Neural progenitor cell (in vitro differentiated cells): ENCODE data around the gene LTO1.

ENCODE experiments used
- EZH2 ChIP-seq: fragments of 200-600 bp; sonication (generic); IDR thresholded peaks from 2 replicates; pipeline ENCODE4 v1.6.1; 2017; ENCODE audit warnings: antibody characterized with exemption, mild to moderate bottlenecking, moderate library complexity
- EZH2phosphoT487 ChIP-seq: fragments of 200-600 bp; sonication (generic); IDR thresholded peaks from 2 replicates; pipeline ENCODE4 v1.6.1; 2017; ENCODE audit warnings: antibody characterized with exemption
- TF ChIP-seq, protein P1 (sequence below): fragments of 200-600 bp; sonication (generic); IDR thresholded peaks from 2 replicates; pipeline ENCODE4 v1.5.1; 2017; ENCODE audit warnings: antibody characterized with exemption, mild to moderate bottlenecking

- TF ChIP-seq, protein P1, sequence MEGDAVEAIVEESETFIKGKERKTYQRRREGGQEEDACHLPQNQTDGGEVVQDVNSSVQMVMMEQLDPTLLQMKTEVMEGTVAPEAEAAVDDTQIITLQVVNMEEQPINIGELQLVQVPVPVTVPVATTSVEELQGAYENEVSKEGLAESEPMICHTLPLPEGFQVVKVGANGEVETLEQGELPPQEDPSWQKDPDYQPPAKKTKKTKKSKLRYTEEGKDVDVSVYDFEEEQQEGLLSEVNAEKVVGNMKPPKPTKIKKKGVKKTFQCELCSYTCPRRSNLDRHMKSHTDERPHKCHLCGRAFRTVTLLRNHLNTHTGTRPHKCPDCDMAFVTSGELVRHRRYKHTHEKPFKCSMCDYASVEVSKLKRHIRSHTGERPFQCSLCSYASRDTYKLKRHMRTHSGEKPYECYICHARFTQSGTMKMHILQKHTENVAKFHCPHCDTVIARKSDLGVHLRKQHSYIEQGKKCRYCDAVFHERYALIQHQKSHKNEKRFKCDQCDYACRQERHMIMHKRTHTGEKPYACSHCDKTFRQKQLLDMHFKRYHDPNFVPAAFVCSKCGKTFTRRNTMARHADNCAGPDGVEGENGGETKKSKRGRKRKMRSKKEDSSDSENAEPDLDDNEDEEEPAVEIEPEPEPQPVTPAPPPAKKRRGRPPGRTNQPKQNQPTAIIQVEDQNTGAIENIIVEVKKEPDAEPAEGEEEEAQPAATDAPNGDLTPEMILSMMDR, result peak; percentile 57
- TF ChIP-seq EZH2, result no peak
- TF ChIP-seq EZH2phosphoT487, result no peak
These were observed 46.6 kb upstream of the LTO1 start for GRCh38 chr11:69721745-69722144.
